Hepatocyte (in vitro differentiated cells): Measurements from ENCODE around the gene MTR. TPM values are rescaled to one million over a fixed set of nuclear protein-coding genes. Genes with fewer than 3 reads are reported as not detected.
A peak's percentile ranks its signal among the peaks of the same experiment; 100 is the strongest.

ENCODE experiments used
- DNase-seq: peaks from one replicate; pipeline ENCODE4 v3.0.0-alpha.2; 2016; ENCODE audit warnings: low spot score
- H2AFZ ChIP-seq: fragments of 200-600 bp; sonication (generic); 2 replicates; pipeline ENCODE4 v1.6.0; 2016; ENCODE audit warnings: antibody characterized with exemption, mild to moderate bottlenecking
- H3K27ac ChIP-seq: fragments of 200-600 bp; sonication (generic); 2 replicates; pipeline ENCODE4 v1.5.1; 2016; ENCODE audit warnings: mild to moderate bottlenecking
- H3K27me3 ChIP-seq: fragments of 200-600 bp; sonication (generic); 2 replicates; pipeline ENCODE4 v1.6.1; 2016
- H3K36me3 ChIP-seq: fragments of 200-600 bp; sonication (generic); replicated peaks from 2 replicates; pipeline ENCODE4 v1.5.1; 2016; ENCODE audit warnings: low read depth; ENCODE audit not compliant: insufficient read depth
- H3K4me1 ChIP-seq: fragments of 200-600 bp; sonication (generic); 2 replicates; pipeline ENCODE4 v1.5.1; 2016; ENCODE audit warnings: mild to moderate bottlenecking, moderate library complexity; ENCODE audit not compliant: insufficient read depth
- H3K4me2 ChIP-seq: fragments of 200-600 bp; sonication (generic); 2 replicates; pipeline ENCODE4 v1.6.0; 2016
- H3K4me3 ChIP-seq: fragments of 200-600 bp; sonication (generic); 2 replicates; pipeline ENCODE4 v1.5.1; 2016; ENCODE audit warnings: mild to moderate bottlenecking
- H3K79me2 ChIP-seq: fragments of 200-600 bp; sonication (generic); 2 replicates; pipeline ENCODE4 v1.6.0; 2017; ENCODE audit warnings: mild to moderate bottlenecking
- H3K9me2 ChIP-seq: fragments of 200-600 bp; sonication (generic); replicated peaks from 2 replicates; pipeline ENCODE4 v1.6.0; 2017; ENCODE audit warnings: mild to moderate bottlenecking; ENCODE audit not compliant: insufficient read depth
- H3K9me3 ChIP-seq: fragments of 200-600 bp; sonication (generic); 2 replicates; pipeline ENCODE4 v1.5.1; 2016; ENCODE audit warnings: low read depth, mild to moderate bottlenecking
- H4K20me1 ChIP-seq: fragments of 200-600 bp; sonication (generic); 2 replicates; pipeline ENCODE4 v1.6.0; 2016; ENCODE audit warnings: mild to moderate bottlenecking; ENCODE audit not compliant: insufficient read depth, poor library complexity, severe bottlenecking
- EZH2 ChIP-seq: fragments of 200-600 bp; sonication (generic); IDR thresholded peaks from 2 replicates; pipeline ENCODE4 v1.6.1; 2016; ENCODE audit warnings: antibody characterized with exemption, mild to moderate bottlenecking, borderline replicate concordance
- EZH2phosphoT487 ChIP-seq: fragments of 200-600 bp; sonication (generic); IDR thresholded peaks from one replicate; pipeline ENCODE4 v1.6.1; 2018; ENCODE audit warnings: antibody characterized with exemption, mild to moderate bottlenecking, low read depth, moderate library complexity; ENCODE audit not compliant: unreplicated experiment, severe bottlenecking
- WGBS: methylation state at CpG from one replicate; pipeline ENCODE4 v1.1.6; 2016; ENCODE audit warnings: low lambda C conversion rate; ENCODE audit errors: missing lambda C conversion rate; 5-methylcytosine and 5-hydroxymethylcytosine counted together
- polyA plus RNA-seq: library from polyadenylated mRNA; unstranded; fragments of >200 nt; fragmentation: Nextera tagmentation; extraction: Ambion mirVana; gene quantifications from 2 replicates; pipeline ENCODE4 v1.2.1, GENCODE V29; 2016
- total RNA-seq: library from RNA; depleted of rRNA; stranded (reverse); fragments of >200 nt; gene quantifications from 2 replicates; pipeline ENCODE4 v1.2.3, GENCODE V29; 2014
- TF ChIP-seq, protein P1 (sequence below): fragments of 200-600 bp; sonication (generic); IDR thresholded peaks from 2 replicates; pipeline ENCODE4 v1.5.1; 2016; ENCODE audit warnings: antibody characterized with exemption, mild to moderate bottlenecking; ENCODE audit not compliant: poor library complexity

Gene MTR
- total and polyA plus RNA-seq, 2 experiments from 2014 or later: 9.6 to 23.8 TPM

DNA sequence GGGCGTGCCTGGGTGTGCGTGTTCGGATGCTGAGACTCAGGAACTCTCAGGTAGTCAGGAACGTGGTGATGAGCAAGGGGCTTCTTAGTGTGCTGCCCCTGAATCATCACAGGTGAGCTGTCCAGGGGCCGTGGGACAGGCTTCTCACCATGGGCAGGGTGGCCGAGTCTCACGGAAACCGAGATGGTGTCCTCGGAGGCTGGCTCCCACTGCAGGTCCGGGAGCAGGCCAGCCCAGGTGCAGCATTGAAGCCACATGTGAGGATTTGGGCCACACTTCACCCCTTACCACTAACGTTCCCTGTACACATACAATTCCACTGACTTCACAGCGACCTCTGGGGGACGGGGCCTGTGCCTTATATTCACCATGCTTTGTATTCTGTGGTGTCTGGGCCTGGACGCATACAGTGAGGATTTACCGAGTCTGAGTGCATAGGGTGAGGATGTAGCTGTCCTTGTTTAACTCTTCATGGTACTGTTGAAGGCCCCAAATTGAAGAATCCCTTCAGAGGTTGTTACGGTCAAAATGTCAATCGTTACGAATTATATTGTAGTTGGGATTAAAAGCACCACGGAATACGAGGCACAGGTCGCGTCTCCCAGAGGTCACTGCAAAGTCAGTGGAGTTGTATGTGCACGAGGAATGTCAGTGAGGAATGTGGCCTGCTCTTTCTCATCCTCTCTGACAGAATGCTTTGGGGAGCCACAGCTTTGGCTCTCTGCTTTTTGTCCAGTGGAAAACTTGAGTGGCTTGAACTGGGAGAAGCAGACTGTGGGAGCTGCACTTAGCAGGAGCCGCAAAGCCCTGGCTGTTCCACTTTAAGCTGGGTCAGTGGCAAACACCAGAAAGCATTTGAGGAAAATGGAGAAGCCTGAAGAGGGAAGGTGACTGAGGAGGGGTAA lies 95.3 kb downstream of the MTR start:
- Histone ChIP-seq H3K79me2 (no peaks in the 10 kb centered on the region), H3K9me3 (no peaks in the 10 kb centered on the region), H3K4me3 (no peak overlapping the region), H3K9me2 (no peaks in the 10 kb centered on the region), H3K27ac (no peak overlapping the region), H2AFZ (no peak overlapping the region), H3K4me2 (no peak overlapping the region), H4K20me1 (no peaks in the 10 kb centered on the region), H3K36me3 (peaks cover 3% of the 10 kb centered on the region), H3K27me3 (no peaks in the 10 kb centered on the region), H3K4me1 (peaks cover 3% of the 10 kb centered on the region)
- WGBS: 62% methylated on average over 24 of the region's 24 CpGs
- DNase-seq: peak; percentile 46
- no peak for TF ChIP-seq EZH2phosphoT487
- TF ChIP-seq, protein P1, sequence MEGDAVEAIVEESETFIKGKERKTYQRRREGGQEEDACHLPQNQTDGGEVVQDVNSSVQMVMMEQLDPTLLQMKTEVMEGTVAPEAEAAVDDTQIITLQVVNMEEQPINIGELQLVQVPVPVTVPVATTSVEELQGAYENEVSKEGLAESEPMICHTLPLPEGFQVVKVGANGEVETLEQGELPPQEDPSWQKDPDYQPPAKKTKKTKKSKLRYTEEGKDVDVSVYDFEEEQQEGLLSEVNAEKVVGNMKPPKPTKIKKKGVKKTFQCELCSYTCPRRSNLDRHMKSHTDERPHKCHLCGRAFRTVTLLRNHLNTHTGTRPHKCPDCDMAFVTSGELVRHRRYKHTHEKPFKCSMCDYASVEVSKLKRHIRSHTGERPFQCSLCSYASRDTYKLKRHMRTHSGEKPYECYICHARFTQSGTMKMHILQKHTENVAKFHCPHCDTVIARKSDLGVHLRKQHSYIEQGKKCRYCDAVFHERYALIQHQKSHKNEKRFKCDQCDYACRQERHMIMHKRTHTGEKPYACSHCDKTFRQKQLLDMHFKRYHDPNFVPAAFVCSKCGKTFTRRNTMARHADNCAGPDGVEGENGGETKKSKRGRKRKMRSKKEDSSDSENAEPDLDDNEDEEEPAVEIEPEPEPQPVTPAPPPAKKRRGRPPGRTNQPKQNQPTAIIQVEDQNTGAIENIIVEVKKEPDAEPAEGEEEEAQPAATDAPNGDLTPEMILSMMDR: peak; percentile 24

DNA sequence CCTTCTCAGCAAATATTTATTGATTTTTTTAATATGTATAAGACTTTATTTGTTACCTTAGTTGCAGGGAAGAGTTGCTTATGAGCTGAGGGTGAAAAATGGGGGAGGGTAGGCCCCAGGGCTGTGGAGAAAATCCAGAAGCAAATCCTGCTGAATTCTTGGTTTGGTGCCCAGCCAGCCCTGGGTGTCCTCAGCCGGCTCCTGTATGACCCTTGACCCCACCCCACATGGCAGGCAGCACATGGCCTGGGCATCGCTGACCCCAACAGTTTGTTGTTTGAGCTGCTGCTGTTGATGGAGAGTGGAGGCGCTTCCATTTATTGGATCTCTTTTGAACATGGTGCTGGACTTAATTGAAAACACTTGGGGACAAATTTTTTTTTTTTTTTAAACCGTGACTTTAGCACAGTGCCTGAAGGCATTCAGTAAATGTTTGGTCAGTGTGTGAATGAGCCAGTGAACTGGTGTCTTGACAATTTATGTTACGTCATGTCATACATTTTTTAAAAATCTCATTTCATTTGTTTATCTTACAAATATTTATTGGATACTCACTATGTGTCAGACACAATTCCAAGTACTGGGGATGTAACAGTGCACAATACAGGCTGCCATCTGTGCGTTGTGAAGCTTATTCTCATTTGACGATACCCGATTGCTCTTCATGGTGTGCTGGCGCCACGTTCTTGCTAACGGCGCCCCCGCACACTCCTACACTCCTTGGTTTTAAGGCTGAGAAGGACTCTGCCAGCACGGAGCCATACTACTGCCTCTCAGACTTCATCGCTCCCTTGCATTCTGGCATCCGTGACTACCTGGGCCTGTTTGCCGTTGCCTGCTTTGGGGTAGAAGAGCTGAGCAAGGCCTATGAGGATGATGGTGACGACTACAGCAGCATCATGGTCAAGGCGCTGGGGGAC lies 98.8 kb downstream of the MTR start:
- no peaks in the 10 kb centered on the region for H4K20me1 ChIP-seq
- no peaks in the 10 kb centered on the region for H3K27me3 ChIP-seq
- H3K9me2 ChIP-seq: no peaks in the 10 kb centered on the region
- H2AFZ ChIP-seq: no peak overlapping the region
- no peaks in the 10 kb centered on the region for H3K36me3 ChIP-seq
- no peaks in the 10 kb centered on the region for H3K79me2 ChIP-seq
- DNase-seq: no peak
- H3K4me2 ChIP-seq: no peak overlapping the region
- H3K27ac ChIP-seq: no peak overlapping the region
- H3K4me3 ChIP-seq: no peak overlapping the region
- TF ChIP-seq EZH2 (no peak), EZH2phosphoT487 (no peak)
- TF ChIP-seq, protein P1: no peak
- H3K4me1 ChIP-seq: peaks cover 3% of the 10 kb centered on the region
- no peaks in the 10 kb centered on the region for H3K9me3 ChIP-seq
- 83% methylated on average over 19 of the region's 19 CpGs for WGBS

DNA sequence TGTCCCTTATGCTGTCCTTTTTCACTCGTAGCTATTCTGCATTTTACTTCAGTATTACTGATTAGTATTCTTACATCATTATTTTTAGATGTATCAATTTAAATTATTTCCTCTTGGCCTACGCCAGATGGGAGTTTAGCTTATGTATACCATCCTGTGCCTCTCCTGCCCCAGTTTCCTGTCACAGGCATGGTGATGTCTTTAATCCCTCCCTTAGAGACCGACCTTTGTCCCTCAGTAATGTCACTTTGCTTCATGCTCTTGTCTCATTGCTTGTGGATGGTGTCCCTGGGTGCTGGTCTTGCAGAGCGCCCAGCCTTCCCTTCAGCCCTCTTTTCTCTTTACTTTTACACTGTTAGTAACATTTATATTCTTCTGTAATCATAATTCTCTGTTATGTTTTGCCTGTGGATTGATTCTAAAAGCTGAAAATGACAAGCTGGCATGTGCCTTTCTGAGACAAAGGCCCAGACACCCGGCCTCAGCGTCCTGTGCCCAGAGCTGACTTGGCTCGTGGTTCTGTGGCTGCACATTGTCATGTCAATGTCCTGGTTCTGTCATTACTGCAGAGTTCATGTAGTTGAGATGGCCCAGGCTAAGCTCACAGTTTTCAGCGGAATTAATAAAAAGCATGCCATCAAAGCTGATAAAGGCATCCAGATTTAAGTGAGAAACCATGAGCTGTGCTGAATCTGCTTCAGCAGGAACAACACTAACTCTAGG lies 100.7 kb downstream of the MTR start:
- WGBS: 86% methylated on average over 8 of the region's 8 CpGs
- H3K4me1 ChIP-seq: no peaks in the 10 kb centered on the region
- H3K79me2 ChIP-seq: no peaks in the 10 kb centered on the region
- TF ChIP-seq, protein P1: no peak
- TF ChIP-seq EZH2 (no peak), EZH2phosphoT487 (no peak)
- H3K27ac ChIP-seq: no peak overlapping the region
- no peaks in the 10 kb centered on the region for H3K9me3 ChIP-seq
- no peak for DNase-seq
- no peak overlapping the region for H3K4me3 ChIP-seq
- no peaks in the 10 kb centered on the region for H4K20me1 ChIP-seq
- no peak overlapping the region for H3K4me2 ChIP-seq
- H2AFZ ChIP-seq: no peak overlapping the region
- no peaks in the 10 kb centered on the region for H3K9me2 ChIP-seq
- H3K27me3 ChIP-seq: no peaks in the 10 kb centered on the region
- H3K36me3 ChIP-seq: no peaks in the 10 kb centered on the region
